A549 (cell line): ENCODE results near the gene NUP210. TPM values are rescaled to one million over a fixed set of nuclear protein-coding genes. Genes with fewer than 3 reads are reported as not detected.
"Not testable (repeated sequence)": the region's sequence is repeated elsewhere in the genome, so short reads cannot be mapped to it uniquely, and the experiment has no call there.

Source experiments
- ATAC-seq, 2 experiments: fragments of 200-7000 bp in 1 of 2; fragments of >200 bp in 1 of 2; cut with Nextera tagmentation in 1 of 2; cut with Tn5 transposase in 1 of 2; 3 replicates each; pipeline versions ENCODE4 v1.8.0 to v1.9.1; 2018 to 2020; ENCODE audit warnings: mild to moderate bottlenecking in 1 of 2, moderate library complexity in 1 of 2
- CTCF ChIA-PET: fragments of 300-600 bp; sonication (Branson Sonifier 250); formaldehyde crosslinking; extraction: SDS; loops from one replicate; lab custom pipeline; 2021; ENCODE audit warnings: antibody characterized with exemption, inconsistent platforms; lab: Yijun Ruan, JAX
- POLR2A ChIA-PET: fragments of 350-600 bp; formaldehyde crosslinking; extraction: SDS; loops from one replicate; lab custom pipeline; 2021; ENCODE audit warnings: antibody characterized with exemption, inconsistent platforms; lab: Yijun Ruan, JAX
- DNase-seq, 2 experiments: peaks; one replicate each; pipeline versions ENCODE4 v3.0.0 to v3.0.0-alpha.2; 2011 to 2016; ENCODE audit warnings: low read depth in 1 of 2, low spot score in 1 of 2
- FAIRE-seq: peaks from 2 replicates; lab custom pipeline; 2011; peaks lifted over from hg19 to GRCh38; lab: Jason Lieb, UNC
- H3K27ac ChIP-seq, 2 experiments: fragments of >200 bp; sonication (Bioruptor Twin); formaldehyde crosslinking; 3 replicates each; pipeline ENCODE4 v1.5.1; 2016 to 2017
- H3K4me1 ChIP-seq: fragments of >200 bp; sonication (Bioruptor Twin); formaldehyde crosslinking; 3 replicates; pipeline ENCODE4 v1.6.1; 2016
- H3K4me2 ChIP-seq: fragments of >200 bp; sonication (Bioruptor Twin); formaldehyde crosslinking; 3 replicates; pipeline ENCODE4 v1.6.1; 2016
- H3K4me3 ChIP-seq: fragments of >200 bp; sonication (Bioruptor Twin); formaldehyde crosslinking; 3 replicates; pipeline ENCODE4 v1.5.1; 2016
- H3K9me3 ChIP-seq: fragments of >200 bp; sonication (Bioruptor Twin); formaldehyde crosslinking; 3 replicates; pipeline ENCODE4 v1.6.1; 2016
- BCL3 ChIP-seq: fragments of >200 bp; sonication (Bioruptor Twin); formaldehyde crosslinking; IDR thresholded peaks from 3 replicates; pipeline ENCODE4 v1.6.1; 2016
- CBX2 ChIP-seq: fragments of 200-600 bp; sonication (generic); IDR thresholded peaks from 2 replicates; pipeline ENCODE4 v1.6.1; 2016; ENCODE audit warnings: low read depth, mild to moderate bottlenecking, borderline replicate concordance
- CBX8 ChIP-seq: fragments of 200-600 bp; sonication (generic); IDR thresholded peaks from 2 replicates; pipeline ENCODE4 v1.6.1; 2016
- CTCF ChIP-seq: fragments of >200 bp; sonication (Bioruptor Twin); formaldehyde crosslinking; IDR thresholded peaks from 3 replicates; pipeline ENCODE4 v1.5.1; 2016
- FOXS1 ChIP-seq: fragments of 250-450 bp; sonication (Bioruptor Pico); IDR thresholded peaks from 2 replicates; pipeline ENCODE4 v1.5.0; 2020; ENCODE audit warnings: mild to moderate bottlenecking, moderate library complexity
- HOXA7 ChIP-seq: fragments of 250-450 bp; sonication (Bioruptor Pico); IDR thresholded peaks from 2 replicates; pipeline ENCODE4 v1.5.0; 2020; ENCODE audit warnings: mild to moderate bottlenecking, moderate library complexity
- JUNB ChIP-seq: fragments of >200 bp; sonication (Bioruptor Twin); formaldehyde crosslinking; IDR thresholded peaks from 2 replicates; pipeline ENCODE4 v1.6.1; 2016
- KDM1A ChIP-seq: fragments of 200-600 bp; sonication (generic); IDR thresholded peaks from 2 replicates; pipeline ENCODE4 v1.6.1; 2016; ENCODE audit warnings: low read depth, mild to moderate bottlenecking
- MAZ ChIP-seq: fragments of 150-350 bp; IDR thresholded peaks from 2 replicates; pipeline ENCODE4 v1.6.1; 2014; ENCODE audit warnings: antibody characterized with exemption, low read depth, low read length, borderline replicate concordance
- NPAS2 ChIP-seq: fragments of 250-450 bp; sonication (Bioruptor Pico); IDR thresholded peaks from 2 replicates; pipeline ENCODE4 v1.8.0; 2022; ENCODE audit warnings: mild to moderate bottlenecking, moderate library complexity, borderline replicate concordance
- REST ChIP-seq: fragments of 200-600 bp; sonication (generic); IDR thresholded peaks from 2 replicates; pipeline ENCODE4 v1.6.1; 2016; ENCODE audit warnings: antibody characterized with exemption, mild to moderate bottlenecking, moderate library complexity
- RFX5 ChIP-seq: fragments of 450-650 bp; IDR thresholded peaks from 2 replicates; pipeline ENCODE4 v1.7.1; 2014; ENCODE audit warnings: antibody characterized with exemption, mild to moderate bottlenecking, moderate library complexity
- SREBF2 ChIP-seq: fragments of 450-650 bp; IDR thresholded peaks from 2 replicates; pipeline ENCODE4 v1.6.1; 2014; ENCODE audit warnings: mild to moderate bottlenecking, moderate library complexity
- WGBS: methylation state at CpG from one replicate; pipeline ENCODE4 v1.1.6; 2017; ENCODE audit errors: missing lambda C conversion rate; 5-methylcytosine and 5-hydroxymethylcytosine counted together
- polyA plus RNA-seq, 4 experiments: library from polyadenylated mRNA; depleted of rRNA in 3 of 4; stranded (reverse); fragments of >200 nt; fragmentation: RNase III in 1 of 4; extraction: RNeasy Plus Mini Kit Qiagen cat#74134 plus additional on column Dnase treatment in 1 of 4; gene quantifications; 2 replicates in 3 of 4; 3 replicates in 1 of 4; pipeline ENCODE4 v1.2.3, GENCODE V29; 2011 to 2017

The NUP210 gene
- polyA plus RNA-seq, 2 of the 4 experiments (the other 2 are of a cell fraction): 25.7 to 28.1 TPM

GRCh38 chr3:13378155-13378554 lies 42.0 kb downstream of the NUP210 start (continued):
- TF ChIP-seq BCL3 (no peak), REST (no peak), CBX8 (no peak)
- TF ChIP-seq, all 56 proteins: peak for 0

- WGBS: 92% methylated on average over 2 of the region's 2 CpGs
- H3K4me2 ChIP-seq, DNase-seq, POLR2A ChIA-PET, ATAC-seq, H3K9me3 ChIP-seq, H3K4me1 ChIP-seq, FAIRE-seq, H3K4me3 ChIP-seq, H3K27ac ChIP-seq: not testable (repeated sequence)
- CTCF ChIA-PET: interaction anchor here (0.6 to 2.2 kb wide), 3 partner anchors 11 to 285 kb away, joined by 3 to 10 read pairs (median 3); no protein-coding TSS in a partner anchor
These were observed 42.4 kb downstream of the NUP210 start for GRCh38 chr3:13377741-13378140.

- 91% methylated on average over 8 of the region's 14 CpGs for WGBS
- DNase-seq (no peak), FAIRE-seq (no peak), ATAC-seq (no peak)
- ChIA-PET CTCF (interaction anchor here (0.9 to 1.2 kb wide), 2 partner anchors 10 to 284 kb away, joined by 3 read pairs; no protein-coding TSS in a partner anchor), POLR2A (no interaction called here)
- Histone ChIP-seq H3K4me2 (no peak overlapping the region), H3K4me1 (no peaks in the 10 kb centered on the region), H3K9me3 (no peaks in the 10 kb centered on the region), H3K4me3 (no peak overlapping the region), H3K27ac (no peak overlapping the region)
- no peak for TF ChIP-seq FOXS1 (CRISPR knock-in tag)
- TF ChIP-seq JUNB: no peak
- TF ChIP-seq RFX5: no peak
- TF ChIP-seq NPAS2 (CRISPR knock-in tag): no peak
- no peak for TF ChIP-seq REST
- TF ChIP-seq KDM1A: no peak
- TF ChIP-seq SREBF2: no peak
- no peak for TF ChIP-seq BCL3
- no peak for TF ChIP-seq HOXA7 (CRISPR knock-in tag)
- no peak for TF ChIP-seq MAZ
- no peak for TF ChIP-seq CTCF
- no peak for TF ChIP-seq CBX2
These were observed 43.1 kb downstream of the NUP210 start for GRCh38 chr3:13377021-13377420.
